ENCODE measurements around the gene RPS6KA2.

Gene RPS6KA2

GRCh38 chr6:166588691-166589336 lies 38.2 kb downstream of the RPS6KA2 start:
- no peak for DNase-seq
- H3K4me1 ChIP-seq: peaks cover 0 to 9% (median 2%) of the 10 kb centered on the region in 4 donors
- no peaks in the 10 kb centered on the region for H3K9me3 ChIP-seq
- intact Hi-C loops (cut with DNase I; ENCODE audit: low total_unique reads): no loop called here
- H3K4me3 ChIP-seq: no peak overlapping the region
- TF ChIP-seq CTCF (IDR thresholded peaks at IDR 0.05): no peak
- no peaks in the 10 kb centered on the region for H3K36me3 ChIP-seq
- no peak overlapping the region for H3K27ac ChIP-seq
- no peaks in the 10 kb centered on the region for H3K27me3 ChIP-seq

- intact Hi-C loops (cut with DNase I; ENCODE audit: low total_unique reads): no loop called here
- Histone ChIP-seq H3K4me3 (no peak overlapping the region), H3K27me3 (no peaks in the 10 kb centered on the region), H3K36me3 (no peaks in the 10 kb centered on the region), H3K27ac (no peak overlapping the region), H3K4me1 (peaks cover 0 to 9% (median 2%) of the 10 kb centered on the region in 4 donors), H3K9me3 (no peaks in the 10 kb centered on the region)
- TF ChIP-seq CTCF (IDR thresholded peaks at IDR 0.05): no peak
- no peak for DNase-seq
Measured at GRCh38 chr6:166587631-166588413, 39.2 kb downstream of the RPS6KA2 start.

- Histone ChIP-seq H3K4me3 (no peak within 1 kb of the TSS), H3K27ac (no peak within 1 kb of the TSS), H3K9me3 (no peaks in the 10 kb centered on the region), H3K4me1 (peaks cover 0 to 9% (median 2%) of the 10 kb centered on the region in 4 donors), H3K27me3 (no peaks in the 10 kb centered on the region), H3K36me3 (no peaks in the 10 kb centered on the region)
- no peak for DNase-seq
- TF ChIP-seq CTCF (IDR thresholded peaks at IDR 0.05): no peak
- intact Hi-C loops (cut with DNase I; ENCODE audit: low total_unique reads): no loop called here
Measured at GRCh38 chr6:166586424-166587156, 40.5 kb downstream of the RPS6KA2 start, which contains the start of gene RAMACL. Gene RAMACL (minus strand): TSS chr6:166586678. CDS start chr6:166586477, 201 bp downstream.

GRCh38 chr6:166584853-166585429 lies 42.1 kb downstream of the RPS6KA2 start:
- H3K27me3 ChIP-seq: no peaks in the 10 kb centered on the region
- intact Hi-C loops (cut with DNase I; ENCODE audit: low total_unique reads): no loop called here
- no peak overlapping the region for H3K27ac ChIP-seq
- no peaks in the 10 kb centered on the region for H3K36me3 ChIP-seq
- peaks cover 0 to 9% (median 2%) of the 10 kb centered on the region in 4 donors for H3K4me1 ChIP-seq
- TF ChIP-seq CTCF (IDR thresholded peaks at IDR 0.05): no peak
- no peak for DNase-seq
- H3K9me3 ChIP-seq: no peaks in the 10 kb centered on the region
- H3K4me3 ChIP-seq: no peak overlapping the region

GRCh38 chr6:166584155-166584554 lies 42.9 kb downstream of the RPS6KA2 start:
- DNase-seq: no peak
- H3K27ac ChIP-seq: no peak overlapping the region

More at GRCh38 chr6:166584155-166584554, 42.9 kb downstream of the RPS6KA2 start:
- H3K9me3 ChIP-seq: no peaks in the 10 kb centered on the region
- peaks cover 0 to 8% (median 2%) of the 10 kb centered on the region in 4 donors for H3K4me1 ChIP-seq
- H3K36me3 ChIP-seq: no peaks in the 10 kb centered on the region
- intact Hi-C loops (cut with DNase I; ENCODE audit: low total_unique reads): no loop called here
- no peak for TF ChIP-seq CTCF (IDR thresholded peaks at IDR 0.05)
- no peak overlapping the region for H3K4me3 ChIP-seq
- no peaks in the 10 kb centered on the region for H3K27me3 ChIP-seq
